SIG-M5 treated with dmso at 0.1 percent for 504 hours (cell line): ENCODE results near the gene FCMR.
"Not testable (repeated sequence)": the region's sequence is repeated elsewhere in the genome, so short reads cannot be mapped to it uniquely, and the experiment has no call there.

Experiments used
- DNase-seq: peaks from one replicate; lab custom pipeline; 2025; ENCODE audit not compliant: unreplicated experiment; lab: John Stamatoyannopoulos, UW

Gene FCMR

DNA sequence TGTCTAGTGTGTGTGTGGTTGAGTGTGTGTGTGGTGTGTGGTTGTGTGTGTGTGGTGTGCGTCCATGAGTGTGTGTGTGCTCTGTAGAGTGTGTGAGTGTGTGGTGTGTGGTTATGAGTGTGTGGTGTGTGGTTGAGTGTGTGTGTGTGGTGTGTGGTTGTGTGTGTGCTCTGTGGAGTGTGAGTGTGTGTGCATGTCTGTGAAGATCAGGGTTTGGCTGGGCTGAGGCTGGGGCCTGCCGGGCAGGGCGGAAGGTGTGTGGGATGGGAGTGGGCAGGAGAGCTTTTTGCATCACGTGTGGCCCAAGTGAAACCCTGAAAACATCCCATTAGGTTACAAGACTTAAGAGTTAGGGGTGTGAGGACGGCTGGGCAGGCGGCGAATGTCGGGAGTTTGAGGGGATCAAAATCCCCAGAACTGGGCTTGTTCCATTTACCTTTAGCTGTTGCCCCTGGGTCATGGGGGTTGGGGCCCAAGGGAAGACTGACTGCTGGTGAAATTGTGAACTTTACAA is 2.9 kb upstream of the FCMR start:
- DNase-seq = no peak

DNA sequence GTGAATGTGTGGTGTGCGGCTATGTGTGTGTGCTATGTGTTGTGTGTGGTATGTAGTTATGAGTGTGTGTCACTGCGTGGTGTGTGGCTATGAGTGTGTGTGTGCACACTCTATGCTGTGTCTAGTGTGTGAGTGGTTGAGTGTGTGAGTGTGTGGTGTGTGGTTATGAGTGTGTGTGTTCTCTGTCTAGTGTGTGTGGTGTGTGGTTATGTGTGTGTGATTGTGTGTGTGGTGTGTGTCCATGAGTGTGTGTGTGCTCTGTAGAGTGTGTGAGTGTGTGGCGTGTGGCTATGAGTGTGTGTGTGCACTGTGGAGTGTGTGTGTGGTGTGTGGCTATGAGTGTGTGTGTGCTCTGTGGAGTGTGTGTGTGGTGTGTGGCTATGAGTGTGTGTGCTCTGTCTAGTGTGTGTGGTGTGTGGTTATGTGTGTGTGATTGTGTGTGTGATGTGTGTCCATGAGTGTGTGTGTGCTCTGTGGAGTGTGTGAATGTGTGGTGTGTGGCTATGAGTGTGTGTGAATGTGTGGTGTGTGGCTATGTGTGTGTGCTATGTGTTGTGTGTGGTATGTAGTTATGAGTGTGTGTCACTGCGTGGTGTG is 2.3 kb upstream of the FCMR start:
- not testable (repeated sequence) for DNase-seq

DNA sequence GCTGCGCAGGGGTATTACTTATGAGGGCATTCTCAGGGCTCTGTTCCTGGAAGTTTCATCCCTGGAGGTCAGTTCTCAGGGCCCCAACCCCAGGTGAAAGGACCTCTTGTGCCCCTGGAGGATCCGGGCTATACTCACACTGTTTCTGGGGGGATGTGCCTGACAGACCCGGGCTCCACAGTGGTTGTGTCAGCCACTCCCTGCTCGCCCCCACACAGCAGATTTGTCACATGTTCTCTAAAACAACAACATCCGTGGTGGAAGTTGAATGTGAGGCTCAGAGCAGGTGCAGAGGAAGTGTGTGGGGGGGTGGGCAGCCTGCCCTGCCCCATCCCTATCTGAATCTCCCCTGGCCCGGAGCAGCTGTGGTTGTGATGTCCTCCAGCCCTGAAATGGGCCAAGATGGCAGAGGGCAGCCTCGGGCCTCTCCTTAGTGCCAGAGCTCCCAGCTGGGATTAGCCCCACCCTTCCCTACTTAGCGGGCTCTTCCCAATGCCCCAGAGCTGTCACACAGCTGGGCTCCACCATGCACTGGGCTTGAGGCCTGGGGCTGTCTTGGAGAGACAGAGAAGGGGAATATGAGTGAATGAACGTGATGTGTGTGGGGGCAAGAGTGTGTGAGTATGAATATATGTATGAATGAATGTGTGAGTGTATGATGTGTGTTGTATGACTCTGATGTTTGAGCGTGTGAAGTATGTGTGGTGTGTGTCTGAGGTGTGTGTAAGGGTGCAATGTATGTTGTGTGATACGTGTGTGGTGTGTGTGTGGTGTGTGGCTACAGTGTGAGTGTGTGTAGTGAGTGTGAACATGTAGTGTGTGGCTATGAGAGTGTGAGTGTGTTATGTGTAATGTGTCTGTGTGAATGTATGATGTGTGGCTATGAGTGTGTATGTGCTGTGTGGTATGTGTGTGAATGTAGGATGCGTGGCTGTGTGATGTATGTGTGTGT is 1.5 kb upstream of the FCMR start:
- peak; percentile 56 for DNase-seq

DNA sequence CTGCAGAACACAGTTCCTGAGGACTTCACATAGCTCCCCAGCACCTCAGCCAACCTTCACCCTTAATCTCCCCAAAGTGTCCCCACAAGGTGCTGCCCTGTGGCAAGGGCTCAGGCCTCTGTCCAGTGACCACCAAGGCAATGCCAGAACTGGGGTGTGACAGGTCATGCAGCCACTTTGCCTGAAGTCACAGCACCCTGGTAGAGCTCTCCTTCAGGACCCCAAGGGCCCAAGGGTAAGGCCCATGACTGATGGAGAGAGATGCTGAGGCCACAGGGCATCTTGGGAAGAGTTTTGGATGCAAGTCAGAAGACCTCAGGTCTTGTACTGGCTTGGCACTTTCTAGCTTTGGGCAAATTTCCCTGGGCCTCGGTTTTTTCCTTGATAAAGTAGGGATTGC is 783 bp upstream of the FCMR start:
- DNase-seq = no peak

DNA sequence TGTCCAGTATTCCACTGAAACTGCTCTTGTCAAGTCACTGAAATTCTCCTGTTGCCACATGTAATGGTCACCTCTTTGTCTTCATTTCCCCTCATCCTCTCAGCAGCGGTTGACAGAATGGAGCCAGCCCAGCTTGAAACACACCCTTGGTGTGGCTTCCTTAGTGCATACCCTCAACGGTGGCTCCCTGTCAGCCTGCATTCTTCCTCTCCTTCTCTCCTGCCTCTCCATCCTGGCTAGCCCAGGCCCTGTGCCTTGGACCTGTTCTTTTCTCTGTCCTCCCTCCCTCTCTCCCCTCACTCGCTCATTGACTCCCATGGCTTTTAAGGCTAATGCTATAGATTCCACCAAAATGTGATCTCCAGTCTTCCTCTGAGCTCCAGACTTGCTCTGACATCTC is 3.7 kb downstream of the FCMR start:
- no peak for DNase-seq

DNA sequence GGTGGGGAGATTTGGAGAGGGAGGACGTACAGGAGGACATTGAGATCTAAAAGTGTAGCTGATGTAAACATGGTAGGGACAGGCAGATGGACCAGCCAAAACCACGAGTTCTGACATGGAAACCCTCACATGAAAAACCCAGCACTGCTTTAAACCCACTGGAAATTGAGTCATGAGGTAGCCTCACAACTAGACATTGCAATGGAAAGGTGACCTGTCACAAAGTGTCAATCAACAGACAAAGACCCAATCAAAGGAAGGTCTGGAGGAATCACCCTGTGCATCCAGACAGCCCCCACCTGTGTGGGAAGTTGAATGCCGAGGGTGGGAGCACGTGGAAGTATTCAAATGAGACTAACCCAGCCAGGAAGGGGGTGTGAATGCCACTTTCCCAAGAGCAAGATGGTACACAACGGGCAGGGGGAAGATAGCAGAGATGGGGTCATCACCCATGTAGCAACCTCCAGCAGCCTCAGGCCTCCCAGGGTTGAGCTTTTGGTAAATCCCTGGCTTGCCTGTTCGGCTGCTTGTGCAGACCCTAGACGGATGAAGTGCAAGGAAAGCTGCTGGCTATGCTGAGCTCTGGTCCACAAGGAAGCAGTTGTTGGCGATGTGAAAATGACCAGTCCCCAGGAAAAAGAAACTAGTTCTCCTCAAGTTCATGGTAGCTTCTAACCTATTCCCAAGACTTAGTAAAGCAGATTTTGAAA is 5.6 kb downstream of the FCMR start:
- DNase-seq = no peak

DNA sequence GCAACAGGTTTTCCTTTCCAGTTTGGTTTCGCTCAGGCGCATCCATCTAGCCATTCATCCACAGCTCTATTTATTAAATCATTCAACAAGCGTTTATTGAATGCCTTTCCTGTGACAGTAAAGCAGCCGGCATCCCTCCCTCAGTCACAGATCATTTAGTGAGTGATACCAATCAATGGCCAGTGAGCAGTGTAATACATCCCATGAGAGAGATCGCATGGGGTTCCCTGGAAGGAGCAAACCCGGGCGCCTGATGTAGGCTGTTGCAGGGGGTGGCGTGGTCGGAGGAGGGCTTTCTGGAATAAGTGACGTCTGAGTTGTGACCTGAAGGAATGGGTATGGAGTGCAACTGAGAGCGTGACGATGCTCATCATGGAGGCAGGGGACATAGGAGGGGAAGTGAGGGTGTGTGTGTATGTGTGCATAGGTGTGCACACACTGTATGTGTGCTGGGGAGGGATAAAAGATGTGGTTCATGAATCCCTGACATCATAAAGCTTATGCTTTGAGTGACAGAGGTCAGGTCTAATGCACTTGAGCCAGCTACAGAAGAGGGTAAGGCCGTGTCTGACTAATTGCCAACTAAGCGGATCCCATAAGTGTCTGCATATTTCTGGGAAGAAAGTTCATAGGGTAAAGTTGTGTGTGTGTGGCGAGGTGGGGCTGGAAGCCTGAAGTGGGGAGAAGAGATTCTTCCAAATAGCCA is 6.6 kb downstream of the FCMR start:
- DNase-seq = no peak

DNA sequence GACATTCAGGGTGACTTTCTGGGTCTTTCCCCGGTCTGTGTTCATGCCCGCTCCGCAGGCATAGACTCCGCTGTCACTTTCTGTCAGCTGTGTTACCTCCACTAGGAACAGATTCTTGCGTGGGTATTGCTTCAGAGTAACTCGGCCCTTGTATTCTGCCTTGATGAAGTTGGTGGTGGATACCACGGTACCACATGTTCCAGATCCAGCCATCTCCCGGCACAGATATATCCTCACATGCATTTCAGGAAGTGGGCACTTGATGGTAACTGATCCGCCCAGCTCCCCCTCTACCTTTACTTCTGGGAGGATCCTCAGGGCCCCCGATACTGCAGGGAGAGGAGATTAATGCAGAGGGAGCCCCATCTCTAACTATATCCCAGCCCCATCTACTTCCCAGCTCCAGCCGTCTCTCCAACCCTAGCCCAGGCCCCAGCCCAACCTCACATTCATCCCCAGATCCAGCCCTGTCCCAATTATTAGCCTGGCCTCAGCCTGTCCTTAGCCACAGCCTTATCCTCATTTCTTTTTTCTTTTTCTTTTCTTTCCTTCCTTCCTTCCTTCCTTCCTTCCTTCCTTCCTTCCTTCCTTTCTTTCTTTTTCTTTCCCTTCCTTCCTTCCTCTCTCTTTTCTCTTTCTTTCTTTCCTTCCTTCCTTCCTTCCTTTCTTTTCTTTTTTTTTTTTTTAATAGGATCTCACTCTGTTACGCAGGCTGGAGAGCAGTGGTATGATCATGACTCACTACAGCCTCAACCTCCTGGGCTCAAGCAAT is 7.8 kb downstream of the FCMR start:
- no peak for DNase-seq

DNA sequence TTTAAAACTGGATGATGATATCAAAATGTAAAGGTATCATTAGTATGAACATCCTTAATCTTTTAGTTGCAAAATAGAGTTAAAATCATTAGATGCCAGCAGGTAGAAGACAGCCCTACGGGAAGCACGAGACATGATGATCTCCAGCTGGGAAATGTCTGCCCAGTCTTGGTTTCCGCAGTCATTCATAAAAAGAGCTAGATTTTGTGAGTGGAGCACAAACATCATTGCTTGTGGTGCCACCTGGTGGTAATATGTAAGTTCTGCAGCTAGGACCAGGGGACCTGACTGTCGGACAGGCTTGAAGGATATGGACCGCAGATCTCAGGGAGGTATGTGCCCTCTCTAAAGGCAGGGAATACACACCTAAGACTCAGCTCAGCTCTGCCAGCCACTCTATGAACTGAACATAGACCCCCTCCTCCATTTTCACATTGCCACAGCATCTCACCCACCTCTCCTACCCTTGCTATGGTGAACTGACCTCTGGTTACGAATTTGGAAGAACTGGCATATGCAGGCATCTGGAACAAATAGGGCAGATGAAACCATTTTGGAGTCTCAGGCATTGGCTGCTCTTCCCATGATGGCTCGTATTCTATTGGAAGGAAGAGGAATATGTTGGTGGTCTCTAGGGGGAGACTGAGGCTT is 9.2 kb downstream of the FCMR start:
- DNase-seq = peak; percentile 90

DNA sequence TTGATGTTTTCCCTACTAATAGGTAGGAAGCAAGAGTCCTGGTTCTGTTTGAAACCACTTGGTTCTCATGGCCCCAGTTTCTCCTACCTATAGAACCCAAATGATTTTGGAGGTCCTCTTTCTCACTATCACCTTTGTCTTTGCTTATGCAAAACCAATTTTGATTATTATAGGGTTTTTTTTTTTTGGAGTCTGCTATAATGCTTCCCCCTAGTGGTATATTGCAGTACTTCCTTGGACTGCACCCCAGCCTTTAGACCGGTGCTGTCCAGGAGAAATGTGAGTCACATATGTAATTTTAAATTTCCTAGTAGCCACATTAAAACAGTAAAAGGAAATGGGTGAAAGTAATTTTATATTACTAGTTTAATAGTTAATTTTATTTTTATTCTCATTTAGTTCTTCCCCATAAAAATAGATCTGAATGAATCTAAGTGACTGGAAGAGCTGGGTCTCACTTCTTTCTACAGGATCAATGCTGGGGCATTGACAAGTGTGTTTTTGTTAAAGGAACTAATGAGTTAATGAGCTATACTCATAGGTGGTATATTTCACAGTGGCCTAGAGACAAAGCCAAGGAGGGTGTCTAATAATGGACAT is 10.6 kb downstream of the FCMR start:
- peak; percentile 78 for DNase-seq

DNA sequence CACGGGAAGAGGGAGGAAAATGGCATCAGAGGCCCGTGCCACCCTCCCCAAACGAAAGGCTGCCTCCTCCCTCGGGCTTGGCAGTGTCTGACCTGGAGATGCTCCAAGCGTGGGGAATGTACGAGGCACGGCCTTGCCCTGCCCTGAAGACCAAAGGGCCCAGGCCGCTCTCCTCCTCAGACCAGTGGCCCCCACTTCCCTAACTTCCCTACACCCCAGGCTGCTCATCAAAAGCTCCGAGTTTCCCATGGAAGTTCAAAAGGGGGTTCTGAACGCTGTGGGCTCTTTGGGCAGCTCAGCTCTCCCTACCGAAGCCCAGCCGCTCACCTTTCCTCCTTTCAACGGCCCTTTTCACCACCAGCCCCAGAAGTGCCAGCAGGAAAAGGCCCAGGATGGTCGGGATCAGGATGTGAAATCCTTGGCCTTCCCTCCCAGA is 11.8 kb downstream of the FCMR start:
- no peak for DNase-seq

DNA sequence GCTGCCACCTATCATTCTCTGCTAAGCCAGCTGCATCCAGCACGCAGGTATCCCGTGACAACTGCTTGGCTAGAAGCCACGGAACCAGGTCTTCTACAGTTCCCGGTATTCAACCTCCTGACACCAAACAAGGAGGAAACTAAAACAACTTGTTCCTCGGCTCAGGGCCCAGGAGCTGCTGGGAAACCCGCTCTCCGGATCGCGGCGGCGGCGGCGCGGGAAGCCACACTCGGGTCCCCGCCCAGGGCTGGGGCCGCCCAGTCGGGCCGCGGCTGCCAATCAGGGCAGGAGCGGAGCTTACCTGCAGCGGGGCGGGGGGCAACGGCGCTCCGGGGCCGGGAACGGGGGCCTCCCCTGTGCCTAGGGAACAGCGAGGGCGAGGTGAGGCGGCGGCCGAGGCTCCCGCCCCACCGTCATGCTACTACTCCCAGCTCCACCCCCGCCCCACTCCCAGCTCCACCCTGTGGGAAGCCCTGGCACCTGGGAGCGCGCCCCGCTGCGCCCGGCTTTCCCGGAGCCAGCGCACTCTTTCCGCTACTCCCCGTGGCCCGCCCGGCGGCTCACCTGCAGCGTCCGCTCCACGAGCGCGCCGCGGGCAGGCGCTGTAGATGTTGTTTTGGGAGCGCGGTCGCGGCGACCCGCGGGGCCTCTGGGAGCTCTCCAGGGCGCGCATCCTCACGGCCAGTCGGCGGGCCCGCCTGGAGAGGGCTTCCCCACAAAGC is 12.4 kb downstream of the FCMR start:
- peak; percentile 60 for DNase-seq

DNA sequence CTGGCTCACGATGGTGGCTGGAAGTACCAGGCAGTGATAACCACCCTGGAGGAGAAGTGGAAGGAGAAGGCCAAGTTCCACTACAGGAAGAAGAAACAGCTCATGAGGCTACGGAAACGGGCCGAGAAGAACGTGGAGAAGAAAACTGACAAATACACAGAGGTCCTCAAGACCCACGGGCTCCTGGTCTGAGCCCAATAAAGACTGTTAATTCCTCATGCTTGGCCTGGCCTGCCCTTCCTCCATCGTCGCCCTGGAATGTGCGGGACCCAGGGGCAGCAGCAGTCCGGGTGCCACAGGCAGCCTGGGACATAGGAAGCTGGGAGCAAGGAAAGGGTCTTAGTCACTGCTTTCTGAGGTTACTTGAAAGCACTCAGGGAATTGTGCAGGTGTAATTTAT is 13.7 kb downstream of the FCMR start:
- DNase-seq = no peak

DNA sequence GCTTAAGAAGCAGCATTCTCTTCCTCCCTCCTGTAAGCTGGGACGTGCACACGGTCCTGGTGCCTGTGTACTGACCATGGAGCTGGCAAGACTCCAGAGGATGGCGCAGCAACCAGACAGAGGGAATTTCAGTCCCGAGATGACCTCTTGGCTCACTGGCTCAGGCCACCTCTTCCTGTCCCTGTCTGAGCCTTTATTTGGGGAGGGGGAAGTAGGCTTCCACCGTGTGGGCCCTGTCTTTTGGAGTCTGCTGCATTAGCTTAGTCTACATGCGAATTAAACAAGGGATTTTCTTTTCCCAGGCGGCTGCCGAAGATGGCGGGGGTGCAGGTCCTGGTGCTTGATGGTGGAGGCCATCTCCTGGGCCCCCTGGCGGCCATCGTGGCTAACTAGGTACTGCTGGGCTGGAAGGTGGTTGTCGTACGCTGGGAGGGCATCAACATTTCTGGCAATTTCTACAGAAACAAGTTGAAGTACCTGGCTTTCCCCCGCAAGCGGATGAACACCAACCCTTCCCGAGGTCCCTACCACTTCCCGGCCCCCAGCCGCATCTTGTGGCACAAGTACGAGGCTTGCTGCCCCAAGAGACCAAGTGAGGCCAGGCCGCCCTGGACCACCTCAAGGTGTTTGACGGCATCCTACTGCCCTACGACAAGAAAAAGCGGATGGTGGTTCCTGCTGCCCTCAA is 14.3 kb downstream of the FCMR start:
- DNase-seq = no peak

DNA sequence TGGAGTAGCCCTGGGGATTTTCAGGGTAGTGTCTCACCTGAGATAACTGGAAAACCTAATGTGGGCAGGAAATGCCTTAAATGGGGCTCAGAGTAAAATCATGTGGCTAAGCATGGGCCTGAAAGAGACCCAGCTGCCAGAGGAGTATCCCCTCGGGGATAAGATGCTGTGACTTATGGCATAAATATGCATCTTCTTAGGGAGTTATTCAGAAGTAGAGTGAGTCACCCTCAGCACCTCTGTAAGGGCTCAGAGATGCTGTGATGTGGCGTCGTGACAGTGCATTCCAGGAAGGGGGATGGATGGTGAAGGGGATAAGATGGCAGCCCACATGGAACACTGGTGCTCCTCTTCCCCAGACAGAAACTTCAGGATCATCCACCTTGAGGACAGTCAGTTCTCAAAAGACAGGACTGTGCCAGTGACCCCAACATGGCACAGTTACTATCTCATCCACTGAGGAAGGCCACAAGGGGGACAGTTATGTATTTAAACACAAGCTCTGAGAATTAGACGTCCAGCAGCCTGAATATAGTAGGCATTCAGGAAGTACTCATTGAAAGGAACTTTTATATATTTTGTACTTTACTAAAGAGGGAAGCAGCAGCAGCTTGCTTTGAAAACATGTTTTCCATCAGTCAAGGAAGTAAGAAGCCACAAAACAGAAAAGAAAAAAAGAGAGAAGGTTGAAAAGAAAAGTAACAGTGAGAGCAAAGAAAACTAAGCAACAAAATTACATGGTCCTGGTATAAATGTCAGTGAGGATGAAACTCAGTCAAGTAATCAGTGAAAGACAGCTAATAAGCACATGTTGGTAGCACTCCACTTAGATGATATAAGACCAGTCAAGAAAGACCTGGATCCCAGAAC is 16.2 kb downstream of the FCMR start:
- no peak for DNase-seq

DNA sequence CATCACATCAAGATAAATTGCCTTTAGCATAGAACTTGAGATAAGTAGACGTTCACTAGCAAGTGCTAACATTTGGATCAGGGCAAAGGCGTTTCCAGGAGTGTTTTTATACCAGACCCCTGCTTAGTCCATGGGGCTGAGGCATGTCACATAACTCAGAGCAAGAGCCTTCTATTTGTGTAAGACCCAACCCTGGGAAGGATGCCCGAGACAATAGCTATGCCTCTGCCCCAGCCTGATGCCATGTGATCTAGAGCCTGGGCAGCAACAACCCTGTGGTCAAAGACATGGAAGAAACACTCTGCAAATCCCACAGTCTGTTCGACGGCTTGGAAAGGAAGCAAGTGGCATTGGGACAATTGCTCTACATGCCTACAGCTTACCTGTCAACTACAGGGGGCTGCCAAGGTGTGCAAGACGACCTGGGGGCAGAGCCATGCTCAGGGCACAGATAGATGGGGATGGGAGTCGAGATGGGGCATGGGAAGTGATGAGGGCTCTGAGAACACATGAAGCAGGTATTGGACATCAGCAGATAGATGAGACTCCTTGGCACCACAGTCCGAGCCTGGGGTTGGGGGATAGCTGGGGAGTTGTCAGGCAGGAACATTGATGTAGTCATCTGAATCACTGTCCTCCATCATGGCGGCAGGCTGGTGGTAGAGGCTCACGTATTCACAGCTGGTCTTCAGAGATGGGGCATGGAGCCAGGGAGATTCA is 17.2 kb downstream of the FCMR start:
- DNase-seq = no peak

DNA sequence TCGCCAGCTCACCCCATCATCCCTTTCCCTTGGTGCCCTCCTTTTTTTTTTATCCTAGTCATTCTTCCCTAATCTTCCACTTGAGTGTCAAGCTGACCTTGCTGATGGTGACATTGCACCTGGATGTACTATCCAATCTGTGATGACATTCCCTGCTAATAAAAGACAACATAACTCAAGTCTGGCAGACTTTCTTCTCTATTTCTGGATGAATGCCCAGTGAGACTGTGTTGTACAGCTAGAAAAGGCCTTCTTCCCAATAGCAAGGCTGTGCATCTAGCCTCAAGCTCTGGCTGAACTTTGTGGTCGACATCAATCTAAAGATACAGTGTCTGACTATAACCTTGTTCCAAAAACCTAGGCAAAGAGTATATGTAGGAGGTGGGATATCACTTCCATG is 18.1 kb downstream of the FCMR start:
- no peak for DNase-seq
